HL-60 (cell line): ENCODE measurements around the gene SHISAL2B.

Experiments used
- DNase-seq, 2 experiments: peaks; one replicate each; pipeline ENCODE4 v3.0.0-alpha.2; 2010 to 2020; ENCODE audit warnings: low read depth in 1 of 2, low spot score in 1 of 2
- H3K27ac ChIP-seq: fragments of 250-450 bp; sonication (Bioruptor Pico); replicated peaks from 2 replicates; pipeline ENCODE4 v1.5.1; 2020; ENCODE audit warnings: mild to moderate bottlenecking, moderate library complexity
- H3K27me3 ChIP-seq: fragments of 250-450 bp; sonication (Bioruptor Pico); 2 replicates; pipeline ENCODE4 v1.5.1; 2021; ENCODE audit warnings: mild to moderate bottlenecking, moderate library complexity; ENCODE audit not compliant: insufficient read depth, poor library complexity, severe bottlenecking
- H3K4me3 ChIP-seq: replicated peaks from 2 replicates; pipeline ENCODE4 v1.5.1; 2011; ENCODE audit warnings: mild to moderate bottlenecking, control low read depth, low read length; ENCODE audit not compliant: insufficient read depth
- CTCF ChIP-seq: IDR thresholded peaks from one replicate; pipeline ENCODE4 v1.5.1; 2011; ENCODE audit warnings: low read length, control low read depth, inconsistent platforms; ENCODE audit not compliant: insufficient read depth
- GABPA ChIP-seq: IDR thresholded peaks from 2 replicates; pipeline ENCODE4 v1.6.1; 2012; ENCODE audit warnings: low read depth
- POLR2AphosphoS5 ChIP-seq: IDR thresholded peaks from 2 replicates; pipeline ENCODE4 v1.6.1; 2012; ENCODE audit warnings: low read depth
- REST ChIP-seq: IDR thresholded peaks from 2 replicates; pipeline ENCODE4 v1.6.1; 2012; ENCODE audit warnings: low read depth; ENCODE audit not compliant: insufficient replicate concordance
- SPI1 ChIP-seq: IDR thresholded peaks from 2 replicates; pipeline ENCODE4 v1.6.1; 2012; ENCODE audit warnings: low read depth, mild to moderate bottlenecking, borderline replicate concordance

The SHISAL2B gene

GRCh38 chr5:64649512-64649911 is 40.8 kb upstream of the SHISAL2B start:
- Histone ChIP-seq H3K27me3 (no peaks in the 10 kb centered on the region), H3K4me3 (no peak overlapping the region), H3K27ac (no peak overlapping the region)
- TF ChIP-seq GABPA = no peak
- TF ChIP-seq CTCF = no peak
- TF ChIP-seq POLR2AphosphoS5 = no peak
- no peak for TF ChIP-seq REST
- TF ChIP-seq SPI1 = no peak
- no peak for DNase-seq

GRCh38 chr5:64653766-64654560 is 36.3 kb upstream of the SHISAL2B start:
- no peak for DNase-seq
- Histone ChIP-seq H3K4me3 (no peak overlapping the region), H3K27ac (no peak overlapping the region), H3K27me3 (no peaks in the 10 kb centered on the region)
- TF ChIP-seq GABPA (no peak), POLR2AphosphoS5 (no peak), SPI1 (no peak), REST (no peak), CTCF (no peak)

- Histone ChIP-seq H3K4me3 (no peak overlapping the region), H3K27me3 (no peaks in the 10 kb centered on the region), H3K27ac (no peak overlapping the region)
- TF ChIP-seq GABPA (no peak), REST (no peak), CTCF (no peak), SPI1 (no peak)
- DNase-seq = no peak
Observed at GRCh38 chr5:64654561-64654938, 35.8 kb upstream of the SHISAL2B start.
